Measurements from ENCODE around the gene MESP2. TPM values are rescaled to one million over a fixed set of nuclear protein-coding genes. Genes with fewer than 3 reads are reported as not detected.
A peak's percentile ranks its signal among the peaks of the same experiment; 100 is the strongest.

MESP2 gene
- total and polyA plus RNA-seq, 8 donors = 0.14 to 0.35 (median 0.34) TPM; not detected in 5

- intact Hi-C loops (cut with DNase I) = no loop called here
- no peak for TF ChIP-seq CTCF (IDR thresholded peaks at IDR 0.05)
Observed at GRCh38 chr15:89822611-89822950, 46.4 kb downstream of the MESP2 start.

DNA sequence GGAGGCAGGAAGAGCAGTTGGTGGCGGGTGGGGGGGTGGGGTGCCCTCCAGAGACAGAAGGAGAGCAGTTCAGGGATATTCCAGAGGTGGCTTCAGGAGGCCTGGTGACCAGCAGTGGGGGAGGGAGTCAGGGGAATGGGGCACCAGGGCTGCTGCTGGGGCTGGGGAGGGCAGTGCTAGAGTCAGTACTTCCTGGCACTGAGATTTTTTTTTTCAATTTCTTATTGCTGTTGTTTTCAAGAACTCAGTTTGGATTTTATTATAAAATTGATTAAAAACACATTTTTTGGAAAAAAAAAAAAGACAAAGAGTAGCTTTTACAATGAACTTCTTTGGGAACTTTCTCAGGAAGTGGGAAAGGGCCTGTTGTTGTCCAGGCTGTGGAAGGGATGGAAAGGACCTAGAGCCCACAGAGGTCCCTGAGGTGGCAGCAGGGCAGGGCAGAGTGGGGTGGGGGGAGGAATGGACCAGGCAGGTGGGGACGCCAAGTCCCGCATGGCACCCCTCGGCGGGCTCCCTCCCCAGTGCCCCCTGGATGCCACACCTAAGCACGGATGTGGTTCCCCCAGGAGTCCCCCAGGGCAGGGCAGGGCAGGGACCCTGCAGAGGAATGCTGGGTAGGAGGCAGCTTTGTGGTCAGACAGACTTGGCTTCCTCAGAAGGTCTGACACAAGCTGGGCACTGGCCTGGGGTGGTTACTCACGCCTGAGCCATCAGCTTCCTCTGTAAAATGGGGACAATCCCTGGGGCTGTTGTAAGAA lies 47.0 kb downstream of the MESP2 start:
- H3K4me1 ChIP-seq = peaks cover 3 to 76% of the 10 kb centered on the region in 2 donors
- ATAC-seq = peak; percentile 39
- H3K9me3 ChIP-seq = no peaks in the 10 kb centered on the region
- peak overlapping the region in 1 of 2 donors; percentile 88 for H3K27ac ChIP-seq
- no peaks in the 10 kb centered on the region for H3K36me3 ChIP-seq
- H3K27me3 ChIP-seq = peaks cover 0 to 10% of the 10 kb centered on the region in 2 donors
- DNase-seq = peak in 2 of 4 donors; percentile 70 to 85
- no peak overlapping the region for H3K4me3 ChIP-seq
- intact Hi-C loops (cut with DNase I) = no loop called here
- TF ChIP-seq CTCF (IDR thresholded peaks at IDR 0.05) = no peak

More at GRCh38 chr15:89822611-89822950, 46.4 kb downstream of the MESP2 start:
- no peak for ATAC-seq
- Histone ChIP-seq H3K27ac (peak overlapping the region in 1 of 2 donors; percentile 88), H3K36me3 (no peaks in the 10 kb centered on the region), H3K9me3 (no peaks in the 10 kb centered on the region), H3K4me1 (peaks cover 0 to 70% of the 10 kb centered on the region in 2 donors), H3K4me3 (no peak overlapping the region), H3K27me3 (peaks cover 0 to 14% of the 10 kb centered on the region in 2 donors)
- DNase-seq = no peak

DNA sequence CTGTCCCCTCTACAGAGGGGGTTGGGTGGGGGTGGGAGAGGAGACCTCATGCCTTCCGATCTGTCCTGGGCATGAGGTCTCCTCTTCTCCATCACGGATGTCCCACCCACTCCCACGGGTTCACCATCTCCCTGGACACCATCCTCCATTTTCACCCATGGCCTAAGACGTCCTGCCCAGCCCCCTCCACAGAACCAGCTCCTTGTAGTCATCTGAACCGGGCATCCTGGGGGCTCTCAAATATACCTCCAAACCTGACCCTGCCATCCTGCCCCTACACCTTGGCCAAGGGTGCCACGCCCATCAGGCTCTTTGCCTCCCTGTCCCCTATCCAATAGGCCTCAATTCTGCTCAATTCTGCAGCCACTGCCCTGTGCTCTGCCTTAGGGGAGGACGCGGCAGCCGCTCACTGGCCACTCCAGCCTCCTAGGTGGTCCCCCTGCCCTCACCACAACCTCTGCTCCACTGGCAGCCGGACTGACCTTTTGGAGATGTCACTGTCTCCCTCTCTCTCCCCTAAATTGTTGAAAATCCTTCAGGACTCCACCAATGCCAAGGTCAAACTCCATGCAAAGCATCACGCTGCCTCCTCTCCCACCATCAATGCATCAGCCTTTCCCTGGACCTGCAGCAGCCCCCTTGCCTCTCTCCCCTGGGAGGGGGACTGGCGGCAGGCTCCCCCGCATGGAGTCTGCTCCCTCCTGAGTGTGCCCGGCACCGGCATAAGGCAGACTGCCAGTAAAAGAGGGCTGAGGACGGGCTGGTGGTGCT lies 47.9 kb downstream of the MESP2 start:
- Histone ChIP-seq H3K36me3 (no peaks in the 10 kb centered on the region), H3K4me1 (peaks cover 11 to 84% of the 10 kb centered on the region in 2 donors), H3K27ac (peak overlapping the region in 1 of 2 donors; percentile 88), H3K4me3 (no peak overlapping the region), H3K9me3 (no peaks in the 10 kb centered on the region), H3K27me3 (peaks cover 0 to 10% of the 10 kb centered on the region in 2 donors)
- intact Hi-C loops (cut with DNase I) = no loop called here
- no peak for TF ChIP-seq CTCF (IDR thresholded peaks at IDR 0.05)
- no peak for ATAC-seq
- peak in 1 of 4 donors; percentile 31 for DNase-seq

DNA sequence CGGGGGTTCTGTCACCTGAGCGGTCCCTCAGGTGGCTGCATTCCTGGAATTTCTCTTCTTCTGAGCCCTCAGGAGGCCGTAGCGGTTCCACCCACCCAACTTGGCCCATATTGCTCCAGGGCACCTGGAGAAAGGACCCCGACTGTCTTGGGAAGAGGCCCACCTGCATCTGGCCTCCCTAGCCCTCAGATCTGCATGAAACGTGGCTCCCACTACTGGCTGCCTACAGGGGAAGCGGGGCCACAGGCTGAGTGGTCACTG lies 48.4 kb downstream of the MESP2 start:
- intact Hi-C loops (cut with DNase I) = no loop called here
- TF ChIP-seq CTCF (IDR thresholded peaks at IDR 0.05) = no peak
- peaks cover 11 to 90% of the 10 kb centered on the region in 2 donors for H3K4me1 ChIP-seq
- no peak for DNase-seq
- no peak for ATAC-seq
- H3K9me3 ChIP-seq = no peaks in the 10 kb centered on the region
- H3K4me3 ChIP-seq = no peak overlapping the region
- H3K27ac ChIP-seq = peak overlapping the region in 1 of 2 donors; percentile 81
- no peaks in the 10 kb centered on the region for H3K36me3 ChIP-seq
- H3K27me3 ChIP-seq = peaks cover 0 to 10% of the 10 kb centered on the region in 2 donors

GRCh38 chr15:89825271-89825940 lies 49.3 kb downstream of the MESP2 start:
- ATAC-seq (peak; percentile 4), DNase-seq (no peak)
- H3K4me1 ChIP-seq = peaks cover 11 to 94% of the 10 kb centered on the region in 2 donors
- H3K27me3 ChIP-seq = peaks cover 0 to 10% of the 10 kb centered on the region in 2 donors
- intact Hi-C loops (cut with DNase I) = no loop called here
- H3K9me3 ChIP-seq = no peaks in the 10 kb centered on the region
- peak overlapping the region in 1 of 2 donors; percentile 81 for H3K27ac ChIP-seq
- no peaks in the 10 kb centered on the region for H3K36me3 ChIP-seq
- no peak for TF ChIP-seq CTCF (IDR thresholded peaks at IDR 0.05)
- H3K4me3 ChIP-seq = no peak overlapping the region

Data from left lung (tissue), 10 donors.